OCI-LY7 (cell line): ENCODE data around the gene ENTPD1. TPM values are rescaled to one million over a fixed set of nuclear protein-coding genes. Genes with fewer than 3 reads are reported as not detected.

ENCODE experiments used
- BruUV-seq: library from RNA; stranded (reverse); fragments of 400-500 nt; replicated peaks from 2 replicates; lab custom pipeline; 2021; lab: Mats Ljungman, UMichigan
- CTCF ChIA-PET: fragments of 300-600 bp; sonication (Branson Sonifier 250); formaldehyde crosslinking; loops from one replicate; lab custom pipeline; 2022; ENCODE audit warnings: antibody characterized with exemption; ENCODE audit not compliant: unreplicated experiment; lab: Charles Lee
- POLR2A ChIA-PET: fragments of 300-600 bp; sonication (Branson Sonifier 250); formaldehyde crosslinking; loops from one replicate; lab custom pipeline; 2022; ENCODE audit warnings: antibody characterized with exemption; lab: Charles Lee
- DNase-seq: peaks from one replicate; pipeline ENCODE4 v3.0.0-alpha.2; 2015; ENCODE audit warnings: low spot score
- H2AFZ ChIP-seq: fragments of 200-600 bp; sonication (generic), shearing (Covaris generic); 2 replicates; pipeline ENCODE4 v1.6.1; 2014; ENCODE audit warnings: mild to moderate bottlenecking, antibody characterized with exemption, low read length, moderate library complexity
- H3K27ac ChIP-seq: fragments of 200-600 bp; sonication (generic); 2 replicates; pipeline ENCODE4 v1.5.1; 2014; ENCODE audit warnings: mixed run types, low read depth, mild to moderate bottlenecking, moderate library complexity, low read length, inconsistent platforms; ENCODE audit not compliant: poor library complexity, severe bottlenecking
- H3K36me3 ChIP-seq: fragments of 200-600 bp; sonication (generic); 2 replicates; pipeline ENCODE4 v1.6.1; 2014; ENCODE audit warnings: mild to moderate bottlenecking, antibody characterized with exemption, low read length, moderate library complexity, mixed read lengths; ENCODE audit not compliant: insufficient read depth
- H3K4me1 ChIP-seq: fragments of 200-600 bp; sonication (generic); 2 replicates; pipeline ENCODE4 v1.5.1; 2014; ENCODE audit warnings: mild to moderate bottlenecking, low read length; ENCODE audit not compliant: insufficient read depth, poor library complexity, severe bottlenecking
- H3K4me2 ChIP-seq: fragments of 200-600 bp; sonication (generic); 2 replicates; pipeline ENCODE4 v1.6.1; 2014; ENCODE audit warnings: mild to moderate bottlenecking, low read length
- H3K4me3 ChIP-seq: fragments of 200-600 bp; sonication (generic); 2 replicates; pipeline ENCODE4 v1.5.1; 2014; ENCODE audit warnings: mild to moderate bottlenecking, low read depth, low read length; ENCODE audit not compliant: poor library complexity, severe bottlenecking
- H3K79me2 ChIP-seq: fragments of 200-600 bp; sonication (generic); 2 replicates; pipeline ENCODE4 v1.6.1; 2016; ENCODE audit warnings: low read depth, mild to moderate bottlenecking, low read length, moderate library complexity, mixed read lengths; ENCODE audit not compliant: insufficient read depth
- H3K9me2 ChIP-seq: fragments of 200-600 bp; sonication (generic); 2 replicates; pipeline ENCODE4 v1.6.1; 2016; ENCODE audit warnings: mild to moderate bottlenecking, low read length, mixed read lengths; ENCODE audit not compliant: insufficient read depth
- H3K9me3 ChIP-seq: fragments of 200-600 bp; sonication (generic); 2 replicates; pipeline ENCODE4 v1.6.1; 2014; ENCODE audit warnings: mild to moderate bottlenecking, mixed run types, low read length, mixed read lengths
- H4K20me1 ChIP-seq: fragments of 200-600 bp; sonication (generic); 2 replicates; pipeline ENCODE4 v1.6.1; 2014; ENCODE audit warnings: mild to moderate bottlenecking, antibody characterized with exemption, low read length, moderate library complexity, mixed read lengths; ENCODE audit not compliant: insufficient read depth
- CTCF ChIP-seq: fragments of 200-600 bp; sonication (generic); conservative IDR thresholded peaks from 2 replicates; pipeline ENCODE4 v1.5.1; 2014; ENCODE audit warnings: mild to moderate bottlenecking, antibody characterized with exemption, low read length, moderate library complexity, mixed read lengths
- EZH2phosphoT487 ChIP-seq: fragments of 200-600 bp; sonication (generic); IDR thresholded peaks from 2 replicates; pipeline ENCODE4 v1.6.1; 2018; ENCODE audit warnings: low read depth, borderline replicate concordance, mild to moderate bottlenecking, mixed run types, antibody characterized with exemption, low read length, moderate library complexity, mixed read lengths
- intact Hi-C: fragments of 100-400 bp; cut with micrococcal nuclease; formaldehyde crosslinking; loops from one replicate; pipeline ENCODE4 v1.10.0; 2022; ENCODE audit not compliant: unreplicated experiment
- total RNA-seq, 2 experiments: library from RNA; depleted of rRNA in 1 of 2; stranded (reverse); fragments of >200 nt in 1 of 2; shearing (Covaris generic) in 1 of 2; gene quantifications; 2 replicates each; pipeline ENCODE4 v1.2.3, GENCODE V29; 2014 to 2022

The ENTPD1 gene
- total RNA-seq, 2 experiments from 2014 or later = 5.1 to 6.7 TPM

GRCh38 chr10:95835149-95835860 is 79.3 kb downstream of the ENTPD1 start:
- peaks cover 4% of the 10 kb centered on the region; the same call in 1 of the 2 replicates for H3K9me3 ChIP-seq
- TF ChIP-seq CTCF = no peak
- no peak for TF ChIP-seq EZH2phosphoT487
- H3K36me3 ChIP-seq = no peaks in the 10 kb centered on the region; the same call in 1 of the 2 replicates
- no TSS peak for BruUV-seq
- intact Hi-C loops = no loop called here
- no peaks in the 10 kb centered on the region for H4K20me1 ChIP-seq
- DNase-seq = no peak
- H3K9me2 ChIP-seq = no peaks in the 10 kb centered on the region
- peaks cover 40% of the 10 kb centered on the region for H3K4me1 ChIP-seq
- no peak overlapping the region for H2AFZ ChIP-seq
- POLR2A ChIA-PET = interaction anchor here (2.8 to 3.2 kb wide), 2 partner anchors 30 to 79 kb away, joined by 9 to 16 read pairs; partner anchors contain the start of gene ENTPD1
- H3K27ac ChIP-seq = no peak overlapping the region
- H3K4me2 ChIP-seq = no peak overlapping the region
- H3K79me2 ChIP-seq = no peaks in the 10 kb centered on the region
- CTCF ChIA-PET = interaction anchor here (3.1 kb wide), 1 partner anchor 142 kb away, joined by 43 read pairs; the partner anchor contains the start of gene TCTN3
- no peak overlapping the region for H3K4me3 ChIP-seq

GRCh38 chr10:95835911-95836310 is 79.9 kb downstream of the ENTPD1 start:
- BruUV-seq = no TSS peak
- intact Hi-C loops = no loop called here
- no peak for TF ChIP-seq CTCF
- TF ChIP-seq EZH2phosphoT487 = no peak
- POLR2A ChIA-PET = interaction anchor here (2.8 to 3.6 kb wide), 3 partner anchors 29 to 142 kb away, joined by 9 to 34 read pairs (median 16); partner anchors contain the start of genes ENTPD1 and TCTN3
- Histone ChIP-seq H3K9me2 (no peaks in the 10 kb centered on the region), H3K4me2 (no peak overlapping the region), H3K36me3 (no peaks in the 10 kb centered on the region; the same call in 1 of the 2 replicates), H3K4me3 (no peak overlapping the region), H3K4me1 (peaks cover 45% of the 10 kb centered on the region), H3K27ac (no peak overlapping the region), H4K20me1 (no peaks in the 10 kb centered on the region), H2AFZ (no peak overlapping the region), H3K79me2 (no peaks in the 10 kb centered on the region), H3K9me3 (peaks cover 4% of the 10 kb centered on the region; the same call in 1 of the 2 replicates)
- no peak for DNase-seq
- CTCF ChIA-PET = interaction anchor here (1.0 to 3.1 kb wide), 2 partner anchors 29 to 142 kb away, joined by 4 to 43 read pairs; partner anchors contain the start of gene TCTN3
